Tibial nerve (tissue), 4 donors: Measurements from ENCODE around the gene SLC51A.

Source experiments
- EP300 ChIP-seq, 2 donors: sonication (generic); formaldehyde crosslinking; IDR thresholded peaks; one replicate each; pipeline ENCODE4 v1.6.1; 2017; ENCODE audit warnings: antibody characterized with exemption in 2 of 2, mild to moderate bottlenecking in 1 of 2
- TF ChIP-seq, protein P1 (sequence below), 5 experiments: fragments of 200-600 bp in 3 of 5; fragments of 450-650 bp in 2 of 5; sonication (generic) in 3 of 5; IDR thresholded peaks; one replicate each; pipeline ENCODE4 v1.5.1; 2016 to 2019; ENCODE audit warnings: antibody characterized with exemption in 5 of 5, mild to moderate bottlenecking in 3 of 5, moderate library complexity in 2 of 5

DNA sequence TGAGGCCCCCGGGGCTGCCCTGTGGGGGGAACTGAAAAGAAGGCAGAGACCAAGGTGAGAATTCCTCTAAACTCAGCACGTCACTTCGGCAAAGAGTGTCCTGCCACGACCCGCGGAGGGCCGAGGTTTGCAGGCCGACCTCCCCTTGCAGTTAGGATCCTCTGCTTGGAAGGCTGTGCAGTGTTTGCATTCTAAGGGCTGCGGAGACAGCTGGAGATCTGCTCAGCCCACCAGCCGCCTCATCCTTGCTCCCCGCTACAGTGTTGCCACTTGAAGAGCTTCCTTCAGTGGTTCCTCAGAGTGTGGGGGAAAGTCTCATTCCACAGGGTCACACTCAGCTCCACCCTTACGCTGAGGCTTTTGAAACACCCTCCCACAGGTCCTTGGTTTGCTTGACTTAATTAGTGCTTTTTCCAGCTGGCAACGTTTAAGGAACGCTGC, 10.8 kb downstream of the SLC51A start:
- TF ChIP-seq, protein P1, sequence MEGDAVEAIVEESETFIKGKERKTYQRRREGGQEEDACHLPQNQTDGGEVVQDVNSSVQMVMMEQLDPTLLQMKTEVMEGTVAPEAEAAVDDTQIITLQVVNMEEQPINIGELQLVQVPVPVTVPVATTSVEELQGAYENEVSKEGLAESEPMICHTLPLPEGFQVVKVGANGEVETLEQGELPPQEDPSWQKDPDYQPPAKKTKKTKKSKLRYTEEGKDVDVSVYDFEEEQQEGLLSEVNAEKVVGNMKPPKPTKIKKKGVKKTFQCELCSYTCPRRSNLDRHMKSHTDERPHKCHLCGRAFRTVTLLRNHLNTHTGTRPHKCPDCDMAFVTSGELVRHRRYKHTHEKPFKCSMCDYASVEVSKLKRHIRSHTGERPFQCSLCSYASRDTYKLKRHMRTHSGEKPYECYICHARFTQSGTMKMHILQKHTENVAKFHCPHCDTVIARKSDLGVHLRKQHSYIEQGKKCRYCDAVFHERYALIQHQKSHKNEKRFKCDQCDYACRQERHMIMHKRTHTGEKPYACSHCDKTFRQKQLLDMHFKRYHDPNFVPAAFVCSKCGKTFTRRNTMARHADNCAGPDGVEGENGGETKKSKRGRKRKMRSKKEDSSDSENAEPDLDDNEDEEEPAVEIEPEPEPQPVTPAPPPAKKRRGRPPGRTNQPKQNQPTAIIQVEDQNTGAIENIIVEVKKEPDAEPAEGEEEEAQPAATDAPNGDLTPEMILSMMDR (IDR thresholded peaks at IDR 0.05): no peak
- no peak for TF ChIP-seq EP300 (IDR thresholded peaks at IDR 0.05)
